NB4 (cell line): ENCODE data around the gene EHMT1.

Experiments used
- CTCF ChIP-seq: IDR thresholded peaks from one replicate; pipeline ENCODE4 v1.5.1; 2012; ENCODE audit warnings: low read depth, low read length
- MAX ChIP-seq: IDR thresholded peaks from 2 replicates; pipeline ENCODE4 v1.6.1; 2011; ENCODE audit warnings: low read depth, low read length
- POLR2A ChIP-seq: IDR thresholded peaks from 2 replicates; pipeline ENCODE4 v1.6.1; 2011; ENCODE audit warnings: mild to moderate bottlenecking; ENCODE audit not compliant: insufficient read length; ENCODE audit errors: extremely low read depth

- no peak for TF ChIP-seq CTCF
- no peak for TF ChIP-seq POLR2A
- no peak for TF ChIP-seq MAX
These were observed 132.8 kb downstream of the EHMT1 start for GRCh38 chr9:137751616-137752015.
